8988T (cell line): ENCODE results near the gene ITSN1.
"Not testable (repeated sequence)": the region's sequence is repeated elsewhere in the genome, so short reads cannot be mapped to it uniquely, and the experiment has no call there.

ENCODE experiments used
- DNase-seq: peaks from one replicate; pipeline ENCODE4 v3.0.0; 2011

Gene ITSN1

DNA sequence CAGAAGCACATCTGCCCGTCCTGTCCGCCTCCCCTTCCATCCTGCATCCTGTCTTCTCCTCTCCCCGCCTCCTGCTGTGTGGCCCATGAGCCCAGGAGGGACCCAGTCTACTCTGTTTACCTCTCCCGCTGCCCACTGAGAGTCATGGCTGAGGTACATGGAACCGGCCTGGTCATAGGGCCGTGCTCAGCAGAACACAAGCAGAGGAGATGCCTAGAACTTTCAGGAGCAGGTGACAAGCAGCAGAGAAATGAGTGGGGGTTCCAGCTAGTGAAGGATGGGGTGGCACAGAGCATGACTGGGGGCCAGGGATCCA, 202.5 kb downstream of the ITSN1 start:
- no peak for DNase-seq

DNA sequence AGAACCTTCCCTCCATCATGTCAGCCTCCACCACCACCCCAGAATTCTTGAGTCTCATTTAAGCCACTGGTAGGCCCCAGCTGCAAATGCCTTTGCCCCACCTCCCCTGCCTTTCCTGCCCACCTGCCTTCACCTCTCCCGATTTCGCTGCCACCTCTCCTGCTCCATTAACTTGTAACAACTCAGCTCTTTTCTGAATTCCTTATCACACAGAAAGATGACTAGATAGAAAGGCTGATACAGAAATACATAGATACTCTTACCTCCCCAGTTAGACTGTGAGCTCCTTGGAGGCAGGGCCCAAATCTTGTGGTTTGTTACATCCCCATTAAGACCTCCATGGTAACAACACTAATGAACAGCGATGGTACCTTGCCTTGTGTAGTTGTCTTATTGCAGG, 203.8 kb downstream of the ITSN1 start:
- no peak for DNase-seq

DNA sequence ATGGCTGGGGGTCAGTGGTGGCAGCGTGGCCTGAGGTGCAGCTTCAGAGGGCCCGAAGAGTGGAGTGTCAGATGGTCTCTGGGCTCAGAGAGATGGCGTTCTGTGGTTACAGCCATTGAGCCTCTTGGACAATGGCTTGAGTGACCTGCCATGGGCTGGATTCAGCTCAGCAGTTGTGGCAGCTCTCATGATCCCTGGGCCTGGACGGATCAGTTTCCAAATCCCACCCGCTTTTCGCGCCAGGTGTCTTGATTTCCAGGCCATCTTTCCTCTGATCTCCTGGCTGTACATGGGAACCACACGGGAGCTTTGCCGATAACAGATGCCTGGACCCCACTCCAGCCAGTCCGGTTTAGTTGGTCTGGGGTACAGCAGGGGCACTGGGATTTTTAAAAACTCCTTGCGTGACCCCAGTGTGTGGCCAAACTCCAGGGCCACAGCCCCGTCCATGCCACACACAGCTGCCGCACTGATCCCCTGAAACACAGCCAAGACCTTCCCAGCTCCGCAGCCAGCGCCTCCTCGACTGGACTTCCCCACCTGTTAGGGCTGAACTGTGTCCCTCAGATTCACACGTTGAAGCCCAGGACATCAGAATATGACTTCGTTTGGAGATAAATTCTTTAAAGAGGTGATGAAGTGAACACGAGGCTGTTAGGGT, 205.4 kb downstream of the ITSN1 start:
- no peak for DNase-seq

DNA sequence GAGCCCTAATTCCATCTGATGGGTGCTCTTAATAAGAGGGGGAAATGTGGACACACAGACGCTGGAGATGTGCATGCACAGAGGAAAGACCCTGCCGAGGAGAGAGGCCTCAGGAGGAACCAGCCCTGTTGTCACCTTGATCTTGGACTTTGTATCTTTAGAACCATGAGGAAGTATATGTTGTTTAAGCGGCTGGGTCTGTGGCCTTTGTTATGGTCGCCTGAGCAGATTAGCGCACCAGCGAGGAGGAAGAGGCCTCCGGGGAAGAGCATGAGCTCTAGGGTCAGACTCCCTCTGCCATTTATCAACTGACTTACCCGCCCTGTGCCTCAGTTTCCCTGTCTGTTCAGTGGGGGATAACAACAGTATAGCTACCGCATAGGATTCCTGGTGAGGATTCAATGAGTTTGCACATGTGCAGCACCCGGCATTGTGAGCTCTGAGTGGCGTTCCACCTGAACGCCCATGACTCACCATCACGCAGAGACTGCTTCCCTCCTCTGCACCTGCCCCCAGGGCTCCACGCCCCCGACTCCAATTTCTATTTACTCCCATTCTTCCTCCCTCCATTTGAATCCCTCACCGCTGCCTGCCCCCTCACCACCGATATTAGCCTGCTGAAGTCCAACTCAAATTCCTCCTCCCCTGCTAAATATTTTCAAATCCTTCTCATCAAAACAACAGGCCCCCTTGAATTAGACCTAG, 206.1 kb downstream of the ITSN1 start:
- no peak for DNase-seq

DNA sequence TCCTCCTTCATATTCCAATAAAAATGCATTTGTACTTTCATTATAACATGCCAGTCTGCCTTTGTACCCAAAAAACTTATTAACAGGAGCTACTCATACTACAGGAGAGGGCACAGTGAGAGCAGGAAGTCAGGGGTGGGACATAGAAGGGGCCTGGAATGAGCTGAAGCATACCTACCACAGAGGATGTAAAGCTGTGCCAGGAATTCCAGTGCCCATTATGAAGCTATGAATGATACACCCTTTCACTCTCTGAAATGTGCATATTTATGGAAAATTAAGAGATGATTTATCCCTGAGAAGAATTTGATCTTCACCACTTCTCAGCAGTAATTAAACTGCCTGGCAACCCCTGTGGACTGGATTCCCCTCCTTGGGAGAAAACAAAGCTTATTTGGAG, 207.5 kb downstream of the ITSN1 start:
- DNase-seq, result no peak

DNA sequence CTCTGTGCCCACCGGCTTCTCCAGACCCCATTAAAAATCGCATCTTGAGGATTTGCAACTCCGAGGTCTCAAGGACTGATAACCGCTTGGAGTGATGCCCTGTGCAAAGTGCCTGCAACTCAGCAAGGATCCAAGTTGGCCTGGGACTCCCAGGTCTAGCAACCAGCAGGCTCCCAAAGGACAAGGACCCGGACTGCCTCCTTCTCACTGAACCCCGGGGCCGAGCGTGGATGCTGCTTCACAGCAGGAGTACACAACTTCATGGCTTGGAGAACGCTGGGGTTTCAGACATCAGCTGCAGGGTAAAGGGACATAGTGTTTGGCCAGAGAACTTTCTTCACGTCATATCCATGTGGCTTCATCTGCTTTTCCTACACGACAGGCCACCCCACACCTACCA, 208.1 kb downstream of the ITSN1 start:
- no peak for DNase-seq

DNA sequence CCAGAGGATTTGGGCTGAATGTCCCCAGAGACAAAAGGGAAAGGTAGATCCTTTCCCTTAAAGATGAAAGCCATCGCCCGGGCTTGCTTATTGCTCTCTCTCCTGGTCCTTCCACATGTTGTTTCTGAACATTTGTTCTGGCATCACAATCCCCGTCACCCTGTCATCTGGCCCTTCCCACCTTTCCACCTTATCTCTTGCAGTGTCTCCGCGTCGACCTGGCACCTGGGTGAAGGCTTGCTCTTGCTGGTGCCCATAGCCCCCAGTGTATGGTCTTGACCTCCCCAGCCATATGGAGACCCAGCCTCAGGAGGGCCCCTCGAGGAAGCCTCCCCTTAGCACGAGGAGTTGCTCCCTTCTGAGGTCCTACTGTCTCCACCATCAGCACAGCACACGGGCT, 208.7 kb downstream of the ITSN1 start:
- no peak for DNase-seq

DNA sequence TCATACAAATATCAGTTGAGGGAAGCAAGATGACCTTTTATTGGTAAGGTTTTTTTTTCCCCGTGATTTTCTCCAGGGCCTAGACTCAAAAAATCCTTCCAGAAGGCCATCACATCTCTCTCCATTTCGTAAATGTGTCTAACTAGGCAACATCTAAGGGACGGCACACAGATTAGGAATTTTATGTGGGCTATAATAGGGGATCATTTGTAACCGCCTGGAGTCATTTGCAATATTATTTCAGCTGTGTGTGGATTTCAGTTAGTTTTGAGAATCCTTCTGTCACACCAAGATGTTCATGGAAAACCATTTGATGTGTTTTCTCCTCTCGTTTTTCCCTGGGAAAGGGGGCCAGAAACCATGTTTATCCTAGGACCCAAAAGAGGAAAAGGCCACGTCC, 210.2 kb downstream of the ITSN1 start:
- DNase-seq, result no peak

DNA sequence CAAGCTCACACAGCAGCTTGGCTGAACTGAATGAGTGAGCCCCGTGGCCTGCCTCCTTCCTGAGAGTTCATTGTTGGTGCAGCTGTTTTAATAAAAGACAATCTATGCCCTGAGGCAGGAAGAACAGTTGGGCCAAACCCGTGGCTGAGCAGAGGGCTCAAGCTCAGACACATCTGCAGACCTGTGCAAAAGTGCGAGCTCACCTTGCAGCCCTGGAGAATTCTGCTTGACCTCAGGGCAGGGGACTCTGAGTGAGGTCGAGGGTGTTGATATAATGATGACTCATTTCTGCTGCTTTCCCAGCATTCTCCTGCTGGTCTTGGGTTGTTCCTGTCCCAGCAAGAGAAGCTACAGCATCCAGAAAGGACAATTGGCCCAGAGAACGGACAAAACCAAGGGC, 212.3 kb downstream of the ITSN1 start:
- no peak for DNase-seq

DNA sequence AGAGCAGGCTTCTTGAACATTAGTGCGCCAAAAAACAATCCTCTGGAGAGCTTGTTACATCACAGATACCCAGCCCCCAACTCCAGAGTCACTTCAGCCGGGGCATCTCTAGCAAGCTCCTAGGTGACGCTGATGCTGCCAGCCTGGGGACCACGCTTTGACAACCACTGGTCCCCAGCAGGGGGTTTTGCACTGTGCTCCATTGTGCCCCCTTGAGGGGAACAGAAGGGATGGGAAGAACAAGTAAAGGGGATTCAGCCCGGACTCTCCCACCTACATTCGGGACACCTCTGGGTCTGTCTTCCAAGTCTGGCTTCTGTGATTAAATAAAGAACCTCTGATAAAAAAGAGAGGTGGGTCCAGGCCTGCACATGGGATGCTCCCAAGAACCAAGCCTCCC, 212.9 kb downstream of the ITSN1 start:
- no peak for DNase-seq

DNA sequence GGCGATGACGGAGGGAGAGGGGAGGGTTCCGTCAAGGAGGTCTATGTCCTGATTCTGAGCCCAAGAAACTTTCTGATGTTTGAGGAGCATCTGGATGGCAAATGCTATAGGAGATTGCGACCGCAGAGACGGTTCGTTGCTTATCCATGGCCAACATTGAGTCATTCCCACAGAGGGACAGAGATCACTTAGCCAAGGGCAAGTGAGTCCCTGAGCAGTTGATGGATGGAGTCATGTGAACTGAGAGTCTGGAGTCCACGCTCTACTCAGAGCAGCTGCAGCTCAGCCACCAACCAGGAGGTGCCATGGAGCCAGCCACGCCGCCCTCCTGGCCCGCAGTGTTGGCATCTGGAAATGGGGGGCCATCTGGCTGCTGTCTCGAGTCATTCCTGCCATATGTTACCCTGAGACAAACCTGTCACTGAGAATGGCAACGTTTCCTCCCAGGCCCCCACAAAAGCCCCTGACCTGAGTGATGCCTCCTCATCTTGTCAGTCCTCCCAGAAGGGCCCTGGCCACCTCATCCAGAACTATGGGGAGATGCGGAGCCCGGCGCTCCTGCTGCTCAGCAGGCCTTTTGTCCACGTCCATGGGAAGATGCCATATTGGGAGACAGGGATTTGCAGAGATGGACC, 214.7 kb downstream of the ITSN1 start:
- no peak for DNase-seq

DNA sequence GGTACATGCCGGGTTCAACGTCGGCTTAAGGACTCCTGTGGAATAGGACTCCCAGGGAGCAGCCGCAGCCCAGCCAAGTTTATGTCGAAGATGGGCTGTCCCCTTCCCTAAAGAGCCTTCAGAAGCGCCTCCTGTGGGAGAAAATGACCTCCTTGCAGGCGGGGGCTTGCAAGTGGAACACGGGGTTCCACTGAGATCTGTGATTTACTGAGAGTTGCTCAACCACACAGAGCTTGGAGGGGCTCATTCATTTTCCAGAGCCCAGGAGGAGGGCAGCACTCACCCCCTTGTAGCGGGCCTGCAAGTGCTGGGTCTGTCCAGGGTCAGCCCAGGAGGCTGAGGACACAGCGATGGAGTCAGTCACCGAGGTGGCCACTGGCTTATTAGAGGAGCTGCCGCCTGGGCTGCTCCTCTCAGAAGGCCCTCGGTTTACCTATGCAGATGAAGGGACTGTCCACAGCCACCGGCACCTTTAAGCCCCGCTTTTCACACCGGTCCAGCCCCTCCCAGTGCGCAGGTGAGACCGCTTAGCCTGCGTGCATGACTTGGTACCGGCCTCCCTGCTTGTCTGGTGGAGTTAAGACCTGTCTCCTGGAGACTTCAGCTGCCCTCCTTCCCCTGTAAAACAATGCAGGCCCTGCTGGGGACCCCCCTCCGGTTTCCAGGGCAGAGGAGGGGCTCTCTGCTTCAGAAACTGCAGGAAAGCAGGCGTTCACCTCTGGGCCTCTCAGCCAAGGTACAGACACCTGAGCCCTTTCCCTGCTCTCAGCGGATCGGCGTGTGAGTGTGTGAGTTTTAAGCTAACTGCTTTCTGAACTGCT, 215.8 kb downstream of the ITSN1 start:
- no peak for DNase-seq

DNA sequence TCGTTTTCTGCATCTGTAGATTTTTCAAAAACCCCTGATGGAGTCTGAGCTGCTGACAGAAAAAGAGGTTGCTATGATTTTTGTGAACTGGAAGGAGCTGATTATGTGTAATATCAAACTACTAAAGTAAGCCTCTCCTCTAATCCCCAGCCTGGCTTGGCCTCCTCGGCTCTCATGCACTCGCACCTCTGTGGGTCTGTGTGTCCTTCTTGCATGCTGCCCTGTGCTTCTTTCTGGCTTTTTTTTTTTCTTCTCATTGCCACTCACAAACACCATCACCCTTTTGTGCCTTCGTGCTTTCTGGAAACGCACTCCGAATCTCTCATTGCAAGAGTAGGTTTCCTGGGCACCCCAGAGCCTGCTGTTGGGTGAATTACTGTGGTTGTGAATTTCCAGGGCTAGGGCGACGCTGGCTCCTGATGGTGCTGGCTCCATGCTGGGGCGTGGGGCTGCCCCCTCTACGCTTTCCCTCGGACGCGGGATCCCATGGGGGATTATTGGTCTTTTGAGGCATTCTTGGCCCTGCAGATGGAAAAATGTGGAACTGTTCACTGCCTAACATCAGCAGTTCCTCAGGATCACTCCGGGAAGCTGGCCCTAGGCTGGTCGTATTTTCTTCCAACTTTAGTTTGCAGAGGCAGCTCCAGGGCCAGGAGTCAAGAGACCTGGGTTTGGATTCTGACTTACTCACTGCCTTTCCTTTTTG, 216.5 kb downstream of the ITSN1 start:
- no peak for DNase-seq

DNA sequence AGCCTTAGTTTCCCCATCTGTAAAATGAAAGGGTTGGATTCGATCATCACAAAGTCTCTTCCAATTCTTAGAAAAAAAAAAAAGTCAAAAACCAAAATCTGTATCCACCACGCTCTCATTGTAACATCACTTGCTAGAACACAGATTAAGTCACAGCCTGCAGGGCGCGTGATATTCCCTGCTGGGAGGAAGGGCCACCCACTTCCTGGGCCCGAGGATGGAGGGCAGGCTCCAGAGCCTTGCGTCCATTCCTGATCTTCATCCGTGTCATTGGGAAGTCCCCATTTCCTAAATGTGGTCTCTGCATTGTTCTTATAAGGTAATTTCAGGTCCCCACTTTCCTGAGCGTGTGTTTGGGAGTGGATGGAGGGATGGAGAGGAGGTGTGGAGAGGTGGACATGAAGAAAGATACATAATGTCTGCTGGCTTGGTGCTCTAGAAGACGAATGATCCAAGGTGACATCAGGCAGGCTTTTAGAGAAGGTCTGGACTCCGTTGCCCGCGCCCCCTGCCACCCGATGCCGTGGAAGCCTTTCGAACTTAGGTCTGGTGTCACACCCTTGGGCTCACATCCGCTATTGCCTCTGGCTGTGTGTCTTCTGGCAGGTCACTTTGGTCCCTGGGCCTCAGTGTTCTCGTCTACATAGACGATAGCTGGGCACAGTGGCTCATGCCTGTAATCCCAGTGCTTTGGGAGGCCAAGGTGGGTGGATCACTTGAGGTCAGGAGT, 217.2 kb downstream of the ITSN1 start:
- DNase-seq, result no peak

DNA sequence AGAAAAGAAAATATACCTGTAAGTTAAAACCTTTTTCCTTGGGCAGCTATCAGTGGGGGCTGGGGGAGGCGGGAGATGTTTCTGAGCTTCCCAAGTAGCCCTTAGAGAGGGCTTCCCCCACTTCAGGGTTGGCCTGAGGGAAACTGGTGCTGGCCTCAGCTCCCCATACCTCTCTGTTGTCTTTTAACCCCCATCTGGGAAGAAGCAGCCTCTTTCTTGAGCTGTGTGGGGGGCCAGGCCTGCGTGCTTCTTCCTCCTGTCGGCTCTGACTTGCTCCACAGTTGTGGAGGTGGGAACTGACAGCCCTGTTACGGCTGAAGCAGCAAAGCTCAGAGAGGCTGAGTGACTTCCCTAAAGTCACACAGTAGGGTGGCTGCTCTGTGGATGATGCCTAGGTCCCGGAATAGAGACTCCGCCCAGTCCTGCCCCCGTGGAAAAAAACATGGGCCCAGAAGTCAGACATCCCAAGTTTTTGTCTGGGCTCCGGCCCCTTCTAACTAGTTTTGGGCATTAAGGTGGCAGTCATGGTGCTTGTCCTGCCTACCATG, 218.1 kb downstream of the ITSN1 start:
- DNase-seq, result no peak

DNA sequence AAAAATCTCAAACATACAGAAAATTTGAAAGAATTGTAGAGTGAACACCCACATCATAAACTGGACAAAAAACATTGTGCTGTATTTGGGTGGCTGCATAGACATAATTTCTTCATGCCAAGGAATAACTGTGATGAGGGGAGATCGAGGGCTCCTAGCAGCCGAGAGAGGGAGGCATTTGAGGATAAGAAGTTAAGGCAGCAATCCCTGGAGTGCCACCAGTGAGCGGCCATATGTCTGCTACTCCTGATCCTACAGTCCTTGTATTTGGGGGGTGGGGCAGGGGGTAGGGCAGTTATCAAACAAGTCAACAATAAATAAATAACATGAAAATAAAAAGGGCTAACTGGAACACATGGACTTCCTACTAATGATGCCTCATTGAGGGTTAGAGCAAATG, 218.8 kb downstream of the ITSN1 start:
- no peak for DNase-seq

DNA sequence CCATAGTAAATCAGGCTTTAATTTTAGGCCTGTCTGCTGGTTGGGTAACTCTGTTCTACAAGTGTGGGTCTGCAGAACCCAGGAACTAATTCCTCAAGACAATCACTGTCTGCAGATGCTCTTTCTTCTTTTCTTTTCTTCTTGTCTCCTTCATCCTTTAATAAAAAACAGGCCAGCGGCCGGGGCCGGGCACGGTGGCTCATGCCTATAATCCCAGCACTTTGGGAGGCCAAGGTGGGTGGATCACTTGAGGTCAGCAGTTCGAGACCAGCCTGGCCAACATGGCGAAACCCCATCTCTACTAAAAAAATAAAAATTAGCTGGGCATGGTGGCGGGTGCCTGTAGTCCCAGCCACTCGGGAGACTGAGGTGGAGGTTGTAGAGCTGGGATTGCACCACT, 220.9 kb downstream of the ITSN1 start:
- DNase-seq, result not testable (repeated sequence)

DNA sequence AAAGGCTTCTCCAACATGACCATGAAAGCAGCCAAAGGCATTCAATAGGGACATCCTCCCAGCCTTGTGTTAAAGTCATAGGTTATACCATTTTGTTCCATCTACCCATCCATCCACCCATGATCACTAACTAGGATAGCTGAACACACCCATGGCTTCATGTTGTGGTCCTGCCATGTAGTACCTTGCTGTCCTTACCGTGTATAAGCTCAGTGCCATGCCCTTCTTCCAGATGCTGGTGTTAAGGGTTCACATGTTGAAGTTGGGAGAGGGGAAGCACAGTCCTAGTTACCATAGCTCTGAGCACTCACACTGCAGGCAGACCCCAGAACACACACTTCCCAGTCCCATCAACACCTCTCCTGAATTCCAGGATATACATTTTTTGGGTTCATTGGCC, 221.8 kb downstream of the ITSN1 start:
- DNase-seq, result no peak

DNA sequence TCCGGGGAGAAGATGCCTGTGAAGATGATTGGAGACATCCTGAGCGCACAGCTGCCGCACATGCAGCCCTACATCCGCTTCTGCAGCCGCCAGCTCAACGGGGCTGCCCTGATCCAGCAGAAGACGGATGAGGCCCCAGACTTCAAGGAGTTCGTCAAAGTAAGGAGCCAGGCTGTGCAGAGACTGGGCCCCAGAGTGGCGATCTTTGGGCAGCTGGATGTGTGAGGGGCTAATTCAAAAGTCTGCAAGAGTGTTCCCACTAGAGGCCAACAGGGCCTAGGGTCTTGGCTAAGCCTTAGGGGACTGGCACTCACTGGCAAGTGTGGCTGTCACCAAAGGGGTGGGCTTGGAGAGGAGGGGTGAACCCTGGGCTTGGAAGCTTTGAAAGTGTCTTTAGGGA, 222.9 kb downstream of the ITSN1 start:
- no peak for DNase-seq

DNA sequence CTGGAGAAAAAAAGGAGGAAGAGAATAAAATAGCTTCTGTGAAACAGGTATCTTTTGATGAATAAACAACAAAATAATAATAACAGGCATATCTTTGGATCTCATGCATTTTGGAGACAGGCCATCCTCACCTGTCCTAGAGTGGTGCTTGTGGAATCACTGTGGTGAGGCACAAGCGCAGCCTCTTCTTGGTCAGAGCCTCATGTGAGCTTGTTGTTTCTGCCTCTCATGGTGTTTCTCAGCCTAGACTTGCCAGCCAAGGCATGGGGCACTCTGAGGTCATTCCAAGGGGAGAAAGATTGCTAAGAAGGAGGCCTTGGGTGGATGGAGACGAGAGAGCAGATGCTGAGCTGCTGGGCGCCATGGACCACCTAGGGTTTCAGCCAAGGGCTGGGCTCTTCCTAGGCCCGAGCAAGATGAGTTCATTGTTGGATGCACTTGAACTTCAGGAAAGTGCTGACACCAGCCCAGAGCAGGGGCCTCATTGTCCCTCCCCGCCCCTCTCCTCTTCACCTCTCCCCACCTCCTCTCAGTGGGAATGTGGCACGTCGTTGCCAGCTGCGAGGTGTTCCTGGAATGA, 223.8 kb downstream of the ITSN1 start:
- DNase-seq, result no peak

DNA sequence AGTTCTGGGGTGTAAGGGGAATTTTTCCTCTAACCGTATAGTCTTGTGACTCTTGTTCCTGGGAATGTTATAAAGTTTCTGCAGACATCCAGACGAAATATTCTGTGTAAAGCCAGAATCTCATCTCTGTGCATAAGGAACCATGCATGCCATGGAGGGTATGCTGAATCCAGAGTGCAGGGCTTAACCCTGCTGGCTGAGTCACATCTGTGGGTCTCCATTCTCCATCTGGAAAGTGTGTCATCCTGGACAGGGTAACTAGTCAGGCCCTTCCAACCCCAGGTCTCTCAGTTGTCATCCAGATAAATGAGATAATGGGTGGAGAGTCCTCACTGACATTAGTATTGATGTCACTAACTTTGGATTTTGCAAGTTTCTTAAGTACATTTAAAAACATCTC, 224.5 kb downstream of the ITSN1 start:
- no peak for DNase-seq

DNA sequence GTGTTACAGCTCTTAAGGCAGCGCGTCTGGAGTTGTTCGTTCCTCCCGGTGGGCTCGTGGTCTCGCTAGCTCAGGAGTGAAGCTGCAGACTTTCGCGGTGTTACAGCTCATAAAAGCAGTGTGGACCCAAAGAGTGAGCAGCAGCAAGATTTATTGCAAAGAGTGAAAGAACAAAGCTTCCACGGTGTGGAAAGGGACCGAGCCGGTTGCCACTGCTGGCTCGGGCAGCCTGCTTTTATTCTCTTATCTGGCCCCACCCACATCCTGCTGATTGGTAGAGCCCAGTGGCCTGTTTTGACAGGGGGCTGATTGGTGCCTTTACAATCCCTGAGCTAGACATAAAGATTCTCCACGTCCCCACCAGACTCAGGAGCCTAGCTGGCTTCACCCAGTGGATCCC, 225.6 kb downstream of the ITSN1 start:
- not testable (repeated sequence) for DNase-seq
